ENCODE data around the gene PCBD2. TPM values are rescaled to one million over a fixed set of nuclear protein-coding genes. Genes with fewer than 3 reads are reported as not detected.

The PCBD2 gene
- total and polyA plus RNA-seq, 2 of the 4 experiments (the other 2 are of a cell fraction), result 2.2 to 2.7 TPM

DNA sequence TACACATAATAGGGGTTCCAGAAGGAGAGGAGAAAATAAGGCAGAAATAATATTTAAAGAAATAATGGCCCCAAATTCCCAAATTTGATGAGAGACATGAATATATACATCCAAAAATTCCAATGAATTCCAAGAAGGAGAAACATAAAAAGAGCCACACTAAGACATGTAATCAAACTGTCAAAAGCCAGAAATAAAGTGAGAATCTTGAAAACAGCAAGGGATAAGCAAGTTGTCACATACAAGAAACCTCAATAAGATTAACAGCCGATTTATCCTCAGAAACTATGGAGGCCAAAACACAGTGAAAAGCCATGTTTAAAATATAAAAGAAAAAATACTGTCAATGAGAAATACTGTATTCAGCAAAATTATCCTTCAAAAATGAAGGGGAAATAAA, 77.3 kb downstream of the PCBD2 start:
- in situ Hi-C loops (cut with MboI; ENCODE audit: low sequenced_read_pairs) (no loop called here), dilution Hi-C loops (cut with HindIII; ENCODE audit: low sequenced_read_pairs, unreplicated experiment) (no loop called here), intact Hi-C loops (cut with micrococcal nuclease) (no loop called here)
- DNase-seq, result no peak
- Histone ChIP-seq H2AFZ (replicated peaks; ENCODE audit: low read length, poor library complexity) (no peak overlapping the region), H3K9me1 (ENCODE audit: insufficient read depth, low read length) (no peaks in the 10 kb centered on the region), H2BK120ac (ENCODE audit: low read depth, low read length) (no peak overlapping the region), H3K9me3 (ENCODE audit: control insufficient read depth, insufficient read depth, low read length) (peaks cover 10% of the 10 kb centered on the region), H4K91ac (ENCODE audit: insufficient read depth, low read depth, low read length) (no peak overlapping the region), H3K27ac (ENCODE audit: insufficient read depth, low read length) (no peak overlapping the region), H2BK20ac (ENCODE audit: low read depth, low read length) (no peak overlapping the region), H2AK9ac (replicated peaks; ENCODE audit: low read depth, low read length, poor library complexity) (no peak overlapping the region), H3K4me2 (ENCODE audit: low read depth, low read length) (no peak overlapping the region), H3K18ac (ENCODE audit: low read depth, low read length) (no peak overlapping the region), H3K23ac (ENCODE audit: low read depth, low read length) (no peak overlapping the region), H3K4me3 (ENCODE audit: insufficient read depth, low read depth, low read length) (no peak overlapping the region), H2AK5ac (ENCODE audit: low read depth, low read length) (no peak overlapping the region), H3K4me1 (ENCODE audit: control insufficient read depth, insufficient read depth, low read length) (no peaks in the 10 kb centered on the region), H4K20me1 (ENCODE audit: insufficient read depth, low read length) (no peaks in the 10 kb centered on the region), H3K27me3 (ENCODE audit: control insufficient read depth, insufficient read depth, low read length) (no peaks in the 10 kb centered on the region), H3K14ac (replicated peaks; ENCODE audit: low read depth, low read length) (no peak overlapping the region), H4K5ac (ENCODE audit: low read depth, low read length) (no peak overlapping the region), H3K4ac (ENCODE audit: low read depth, low read length) (no peak overlapping the region), H3K56ac (ENCODE audit: extremely low read depth, insufficient read depth, low read length) (no peak overlapping the region), H3K9ac (ENCODE audit: low read depth, low read length) (no peak overlapping the region), H3K79me1 (ENCODE audit: low read depth in 1 of 2, low read length in 2 of 2) (no peaks in the 10 kb centered on the region), H4K8ac (ENCODE audit: low read depth in 2 of 2, low read length in 2 of 2) (no peak overlapping the region), H3K36me3 (ENCODE audit: control insufficient read depth, insufficient read depth, low read length) (no peaks in the 10 kb centered on the region), H2BK5ac (ENCODE audit: low read depth, low read length, poor library complexity, severe bottlenecking) (no peak overlapping the region), H2BK15ac (ENCODE audit: low read depth, low read length) (no peak overlapping the region)
- WGBS, 2 experiments (ENCODE audit: extremely low coverage in 2 of 2, insufficient read length in 1 of 2), result no CpG with 5 or more reads among the region's 1 CpG
- ATAC-seq (ENCODE audit: low read depth), result no peak
- TF ChIP-seq SMC3 (IDR thresholded peaks at IDR 0.05; ENCODE audit: low read depth, low read length) (no peak), POLR2A (IDR thresholded peaks at IDR 0.05; ENCODE audit: low read depth, low read length) (no peak), FOS (IDR thresholded peaks at IDR 0.05; ENCODE audit: low read depth, low read length) (no peak), MAFK (IDR thresholded peaks at IDR 0.05; ENCODE audit: low read depth, low read length) (no peak), NFE2L2 (IDR thresholded peaks at IDR 0.05; ENCODE audit: low read depth, low read length) (no peak), RCOR1 (IDR thresholded peaks at IDR 0.05; ENCODE audit: insufficient replicate concordance, low read length) (no peak), CHD1 (IDR thresholded peaks at IDR 0.05; ENCODE audit: low read depth, low read length) (no peak), RAD21 (IDR thresholded peaks at IDR 0.05; ENCODE audit: low read length) (no peak), CEBPB (IDR thresholded peaks at IDR 0.05; ENCODE audit: low read depth, low read length) (no peak), MXI1 (IDR thresholded peaks at IDR 0.05; ENCODE audit: borderline replicate concordance, low read depth, low read length) (no peak), MAZ (IDR thresholded peaks at IDR 0.05; ENCODE audit: borderline replicate concordance, low read depth, low read length) (no peak), BHLHE40 (IDR thresholded peaks at IDR 0.05; ENCODE audit: low read depth, low read length) (no peak), RFX5 (IDR thresholded peaks at IDR 0.05; ENCODE audit: low read depth, low read length) (no peak)
- TF ChIP-seq, protein P1, sequence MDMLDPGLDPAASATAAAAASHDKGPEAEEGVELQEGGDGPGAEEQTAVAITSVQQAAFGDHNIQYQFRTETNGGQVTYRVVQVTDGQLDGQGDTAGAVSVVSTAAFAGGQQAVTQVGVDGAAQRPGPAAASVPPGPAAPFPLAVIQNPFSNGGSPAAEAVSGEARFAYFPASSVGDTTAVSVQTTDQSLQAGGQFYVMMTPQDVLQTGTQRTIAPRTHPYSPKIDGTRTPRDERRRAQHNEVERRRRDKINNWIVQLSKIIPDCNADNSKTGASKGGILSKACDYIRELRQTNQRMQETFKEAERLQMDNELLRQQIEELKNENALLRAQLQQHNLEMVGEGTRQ (IDR thresholded peaks at IDR 0.05; ENCODE audit: low read depth, low read length), result no peak
- TF ChIP-seq, protein P2, sequence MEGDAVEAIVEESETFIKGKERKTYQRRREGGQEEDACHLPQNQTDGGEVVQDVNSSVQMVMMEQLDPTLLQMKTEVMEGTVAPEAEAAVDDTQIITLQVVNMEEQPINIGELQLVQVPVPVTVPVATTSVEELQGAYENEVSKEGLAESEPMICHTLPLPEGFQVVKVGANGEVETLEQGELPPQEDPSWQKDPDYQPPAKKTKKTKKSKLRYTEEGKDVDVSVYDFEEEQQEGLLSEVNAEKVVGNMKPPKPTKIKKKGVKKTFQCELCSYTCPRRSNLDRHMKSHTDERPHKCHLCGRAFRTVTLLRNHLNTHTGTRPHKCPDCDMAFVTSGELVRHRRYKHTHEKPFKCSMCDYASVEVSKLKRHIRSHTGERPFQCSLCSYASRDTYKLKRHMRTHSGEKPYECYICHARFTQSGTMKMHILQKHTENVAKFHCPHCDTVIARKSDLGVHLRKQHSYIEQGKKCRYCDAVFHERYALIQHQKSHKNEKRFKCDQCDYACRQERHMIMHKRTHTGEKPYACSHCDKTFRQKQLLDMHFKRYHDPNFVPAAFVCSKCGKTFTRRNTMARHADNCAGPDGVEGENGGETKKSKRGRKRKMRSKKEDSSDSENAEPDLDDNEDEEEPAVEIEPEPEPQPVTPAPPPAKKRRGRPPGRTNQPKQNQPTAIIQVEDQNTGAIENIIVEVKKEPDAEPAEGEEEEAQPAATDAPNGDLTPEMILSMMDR (conservative IDR thresholded peaks at IDR 0.05; ENCODE audit: low read depth, low read length), result no peak
- TF ChIP-seq, protein P3, sequence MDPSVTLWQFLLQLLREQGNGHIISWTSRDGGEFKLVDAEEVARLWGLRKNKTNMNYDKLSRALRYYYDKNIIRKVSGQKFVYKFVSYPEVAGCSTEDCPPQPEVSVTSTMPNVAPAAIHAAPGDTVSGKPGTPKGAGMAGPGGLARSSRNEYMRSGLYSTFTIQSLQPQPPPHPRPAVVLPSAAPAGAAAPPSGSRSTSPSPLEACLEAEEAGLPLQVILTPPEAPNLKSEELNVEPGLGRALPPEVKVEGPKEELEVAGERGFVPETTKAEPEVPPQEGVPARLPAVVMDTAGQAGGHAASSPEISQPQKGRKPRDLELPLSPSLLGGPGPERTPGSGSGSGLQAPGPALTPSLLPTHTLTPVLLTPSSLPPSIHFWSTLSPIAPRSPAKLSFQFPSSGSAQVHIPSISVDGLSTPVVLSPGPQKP (IDR thresholded peaks at IDR 0.05; ENCODE audit: borderline replicate concordance, low read depth, low read length), result no peak
- POLR2A ChIA-PET (ENCODE audit: unreplicated experiment), result no interaction called here
- CTCF ChIA-PET, result no interaction called here
- BruUV-seq (replicated peaks), result no TSS peak

All from IMR-90 (cell line).